ENCODE data around the gene TEK. TPM values are rescaled to one million over a fixed set of nuclear protein-coding genes. Genes with fewer than 3 reads are reported as not detected.

TEK gene
- total RNA-seq, 1 donor = 8.3 TPM

- no peaks in the 10 kb centered on the region for H3K36me3 ChIP-seq (ENCODE audit: insufficient read depth, low read length)
- no peak overlapping the region for H3K4me3 ChIP-seq (ENCODE audit: insufficient read depth, low read length)
These were observed 170.6 kb downstream of the TEK start for GRCh38 chr9:27279611-27280010.

More at GRCh38 chr9:27279611-27280010, 170.6 kb downstream of the TEK start:
- DNase-seq (ENCODE audit: insufficient read length, low spot score, missing footprints) = no peak
- no peaks in the 10 kb centered on the region for H3K9me3 ChIP-seq (ENCODE audit: low read depth, low read length)
- no peaks in the 10 kb centered on the region for H3K4me1 ChIP-seq (ENCODE audit: insufficient read depth, low read length)
- no peak overlapping the region for H2AFZ ChIP-seq (ENCODE audit: low read length)
- H3K79me2 ChIP-seq (ENCODE audit: insufficient read depth, low read length) = no peaks in the 10 kb centered on the region
- peaks cover 6% of the 10 kb centered on the region for H3K27me3 ChIP-seq (ENCODE audit: insufficient read depth, low read length)
- no peaks in the 10 kb centered on the region for H4K20me1 ChIP-seq (ENCODE audit: insufficient read depth, low read length)
- no peak overlapping the region for H3K4me2 ChIP-seq (ENCODE audit: insufficient read depth, low read length)
- H3K27ac ChIP-seq (ENCODE audit: low read depth, low read length) = no peak overlapping the region
- TF ChIP-seq, protein P1, sequence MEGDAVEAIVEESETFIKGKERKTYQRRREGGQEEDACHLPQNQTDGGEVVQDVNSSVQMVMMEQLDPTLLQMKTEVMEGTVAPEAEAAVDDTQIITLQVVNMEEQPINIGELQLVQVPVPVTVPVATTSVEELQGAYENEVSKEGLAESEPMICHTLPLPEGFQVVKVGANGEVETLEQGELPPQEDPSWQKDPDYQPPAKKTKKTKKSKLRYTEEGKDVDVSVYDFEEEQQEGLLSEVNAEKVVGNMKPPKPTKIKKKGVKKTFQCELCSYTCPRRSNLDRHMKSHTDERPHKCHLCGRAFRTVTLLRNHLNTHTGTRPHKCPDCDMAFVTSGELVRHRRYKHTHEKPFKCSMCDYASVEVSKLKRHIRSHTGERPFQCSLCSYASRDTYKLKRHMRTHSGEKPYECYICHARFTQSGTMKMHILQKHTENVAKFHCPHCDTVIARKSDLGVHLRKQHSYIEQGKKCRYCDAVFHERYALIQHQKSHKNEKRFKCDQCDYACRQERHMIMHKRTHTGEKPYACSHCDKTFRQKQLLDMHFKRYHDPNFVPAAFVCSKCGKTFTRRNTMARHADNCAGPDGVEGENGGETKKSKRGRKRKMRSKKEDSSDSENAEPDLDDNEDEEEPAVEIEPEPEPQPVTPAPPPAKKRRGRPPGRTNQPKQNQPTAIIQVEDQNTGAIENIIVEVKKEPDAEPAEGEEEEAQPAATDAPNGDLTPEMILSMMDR (IDR thresholded peaks at IDR 0.05; ENCODE audit: extremely low read depth, low read depth, low read length) = no peak

Small RNAs within 50 kb of the gene (small RNA-seq; reads per million reads assigned to genes)
- gene AL355433.1 = not detected
- not detected for gene RNA5SP280

Other genes starting within 250 kb of the TEK start
- gene CAAP1, start 216.4 kb upstream of the TEK start, total RNA-seq = 13.8 and 18.3 TPM in 2 replicates
- 42.3 and 44.5 TPM in 2 replicates for gene PLAA, start 162.0 kb upstream of the TEK start, total RNA-seq
- gene IFT74, start 152.8 kb upstream of the TEK start, total RNA-seq = 19.2 and 19.9 TPM in 2 replicates
- gene LRRC19, start 103.6 kb upstream of the TEK start, total RNA-seq = under 0.01 TPM in 2 replicates
- gene EQTN, start 187.9 kb downstream of the TEK start, total RNA-seq = not detected in 2 replicates